ENCODE results near the gene SPECC1. TPM values are rescaled to one million over a fixed set of nuclear protein-coding genes. Genes with fewer than 3 reads are reported as not detected.
"Not testable (repeated sequence)": the region's sequence is repeated elsewhere in the genome, so short reads cannot be mapped to it uniquely, and the experiment has no call there.

Gene SPECC1
- polyA plus RNA-seq, 1 experiment = 13.0 TPM

DNA sequence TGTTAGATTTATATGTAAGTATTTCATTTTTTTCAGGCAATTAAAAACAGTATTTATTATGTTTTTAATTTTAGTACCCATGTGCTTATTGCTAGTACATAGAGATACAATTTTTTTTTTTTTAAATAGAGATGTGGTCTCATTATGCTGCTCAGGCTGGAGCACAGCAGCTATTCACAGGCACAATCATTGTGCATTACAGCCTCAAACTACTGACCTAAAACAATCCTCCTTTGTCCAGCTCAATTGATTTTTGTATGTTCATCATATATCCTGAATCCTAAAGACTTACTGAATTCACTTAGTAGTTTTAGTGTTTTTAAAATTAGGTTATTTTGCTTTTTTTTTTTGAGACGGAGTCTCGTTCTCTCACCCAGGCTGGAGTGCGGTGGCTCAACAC lies 26.3 kb downstream of the SPECC1 start:
- H3K36me3 ChIP-seq (ENCODE audit: control insufficient read depth, insufficient read depth, low read length) = no peaks in the 10 kb centered on the region
- H3K27me3 ChIP-seq (ENCODE audit: control insufficient read depth, insufficient read depth, low read length) = no peaks in the 10 kb centered on the region
- POLR2A ChIA-PET = no interaction called here
- CTCF ChIA-PET = interaction anchor here (2.1 kb wide), 1 partner anchor 25 kb away, joined by 5 read pairs; no protein-coding TSS in a partner anchor
- TF ChIP-seq, protein P1, sequence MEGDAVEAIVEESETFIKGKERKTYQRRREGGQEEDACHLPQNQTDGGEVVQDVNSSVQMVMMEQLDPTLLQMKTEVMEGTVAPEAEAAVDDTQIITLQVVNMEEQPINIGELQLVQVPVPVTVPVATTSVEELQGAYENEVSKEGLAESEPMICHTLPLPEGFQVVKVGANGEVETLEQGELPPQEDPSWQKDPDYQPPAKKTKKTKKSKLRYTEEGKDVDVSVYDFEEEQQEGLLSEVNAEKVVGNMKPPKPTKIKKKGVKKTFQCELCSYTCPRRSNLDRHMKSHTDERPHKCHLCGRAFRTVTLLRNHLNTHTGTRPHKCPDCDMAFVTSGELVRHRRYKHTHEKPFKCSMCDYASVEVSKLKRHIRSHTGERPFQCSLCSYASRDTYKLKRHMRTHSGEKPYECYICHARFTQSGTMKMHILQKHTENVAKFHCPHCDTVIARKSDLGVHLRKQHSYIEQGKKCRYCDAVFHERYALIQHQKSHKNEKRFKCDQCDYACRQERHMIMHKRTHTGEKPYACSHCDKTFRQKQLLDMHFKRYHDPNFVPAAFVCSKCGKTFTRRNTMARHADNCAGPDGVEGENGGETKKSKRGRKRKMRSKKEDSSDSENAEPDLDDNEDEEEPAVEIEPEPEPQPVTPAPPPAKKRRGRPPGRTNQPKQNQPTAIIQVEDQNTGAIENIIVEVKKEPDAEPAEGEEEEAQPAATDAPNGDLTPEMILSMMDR (IDR thresholded peaks at IDR 0.05; ENCODE audit: insufficient read depth, low read depth, low read length) = no peak
- no peak for DNase-seq (ENCODE audit: low read depth)
- no peak overlapping the region for H3K4me3 ChIP-seq (ENCODE audit: low read depth, low read length)

DNA sequence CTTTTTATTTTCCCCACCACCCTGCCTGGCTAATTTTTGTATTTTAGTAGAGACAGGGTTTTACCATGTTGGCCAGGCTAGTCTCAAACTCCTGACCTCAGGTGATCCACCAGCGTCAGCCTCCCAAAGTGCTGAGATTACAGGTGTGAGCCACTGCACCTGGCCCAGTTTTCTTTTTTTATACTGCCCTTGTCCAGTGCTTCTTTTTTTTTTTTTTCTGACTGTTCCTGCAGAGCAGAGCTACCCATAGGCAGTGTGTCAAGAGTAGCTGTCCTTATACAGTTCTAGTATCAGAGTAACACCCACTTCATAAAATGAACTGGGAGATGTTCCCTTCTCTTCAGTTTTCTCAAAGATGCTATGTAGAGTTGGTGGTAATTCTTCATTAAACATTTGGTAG lies 28.1 kb downstream of the SPECC1 start:
- H3K4me3 ChIP-seq (ENCODE audit: low read depth, low read length); H3K27me3 ChIP-seq (ENCODE audit: control insufficient read depth, insufficient read depth, low read length); H3K36me3 ChIP-seq (ENCODE audit: control insufficient read depth, insufficient read depth, low read length); DNase-seq (ENCODE audit: low read depth); POLR2A ChIA-PET; CTCF ChIA-PET: not testable (repeated sequence)

DNA sequence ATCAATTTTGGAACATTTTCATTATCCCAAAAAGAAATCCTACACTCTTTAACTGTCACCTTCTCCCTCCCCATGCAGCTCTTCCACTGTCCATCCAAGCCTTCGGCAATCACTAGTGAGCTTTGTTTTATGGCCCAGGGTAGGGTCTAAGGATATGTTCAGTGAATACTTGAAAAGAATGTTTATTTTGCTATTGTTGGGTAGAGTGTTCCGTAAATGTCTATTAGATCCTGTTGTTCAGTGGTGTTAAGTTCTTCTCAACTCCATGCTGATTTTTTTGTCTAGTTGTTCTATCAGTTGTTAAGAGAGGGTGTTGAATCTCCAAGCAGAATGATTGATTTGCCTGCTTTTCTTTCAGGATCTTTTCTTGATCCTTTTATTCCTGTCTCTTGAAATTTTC lies 29.9 kb downstream of the SPECC1 start:
- H3K4me3 ChIP-seq (ENCODE audit: low read depth, low read length) = no peak overlapping the region
- POLR2A ChIA-PET = no interaction called here
- TF ChIP-seq, protein P1 (IDR thresholded peaks at IDR 0.05; ENCODE audit: insufficient read depth, low read depth, low read length) = no peak
- H3K36me3 ChIP-seq (ENCODE audit: control insufficient read depth, insufficient read depth, low read length) = no peaks in the 10 kb centered on the region
- peaks cover 2% of the 10 kb centered on the region; the same call in 1 of the 2 replicates for H3K27me3 ChIP-seq (ENCODE audit: control insufficient read depth, insufficient read depth, low read length)
- CTCF ChIA-PET = no interaction called here
- no peak for DNase-seq (ENCODE audit: low read depth)

DNA sequence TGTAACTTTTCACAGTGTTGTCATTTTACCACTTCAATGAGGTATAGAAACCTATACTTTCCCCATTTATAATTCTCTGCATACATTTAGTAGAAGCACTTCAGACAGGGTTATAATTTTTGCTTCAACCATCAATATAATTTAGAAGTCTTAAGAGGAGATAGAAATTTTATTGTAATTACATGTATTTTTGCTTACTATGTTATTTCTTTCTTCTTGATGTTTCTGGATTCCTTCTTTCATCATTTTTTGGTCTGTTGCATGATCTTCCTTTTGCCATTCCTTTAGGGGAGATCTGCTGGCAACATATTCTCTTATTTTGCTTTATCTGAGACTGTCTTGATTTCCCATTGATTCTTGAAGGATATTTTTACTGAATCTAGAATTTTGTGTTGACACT lies 31.1 kb downstream of the SPECC1 start:
- CTCF ChIA-PET = no interaction called here
- H3K4me3 ChIP-seq (ENCODE audit: low read depth, low read length) = no peak overlapping the region
- no peak for DNase-seq (ENCODE audit: low read depth)
- POLR2A ChIA-PET = no interaction called here
- H3K36me3 ChIP-seq (ENCODE audit: control insufficient read depth, insufficient read depth, low read length) = no peaks in the 10 kb centered on the region
- peaks cover 2% of the 10 kb centered on the region for H3K27me3 ChIP-seq (ENCODE audit: control insufficient read depth, insufficient read depth, low read length)
- TF ChIP-seq, protein P1 (IDR thresholded peaks at IDR 0.05; ENCODE audit: insufficient read depth, low read depth, low read length) = no peak

DNA sequence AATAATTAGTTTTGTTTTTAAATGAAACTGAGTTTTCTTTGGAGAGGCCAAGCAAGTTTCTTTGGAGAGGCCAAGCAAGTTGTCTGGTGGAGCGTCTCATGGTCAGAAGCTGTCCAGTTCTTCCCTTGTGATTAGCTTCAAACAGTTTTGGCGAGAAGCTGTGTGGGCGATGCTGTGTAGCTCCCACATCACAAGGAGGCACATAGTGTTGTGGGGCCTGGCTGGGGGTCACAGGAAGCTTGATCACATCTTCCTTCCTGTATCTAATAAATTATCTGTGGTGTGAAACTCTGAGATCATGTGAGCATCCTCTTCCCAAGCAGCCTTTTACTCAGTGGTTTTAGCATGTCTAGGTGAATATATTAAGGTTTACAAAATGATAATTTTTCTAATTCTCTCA lies 33.9 kb downstream of the SPECC1 start:
- Histone ChIP-seq H3K27me3 (ENCODE audit: control insufficient read depth, insufficient read depth, low read length) (peaks cover 2% of the 10 kb centered on the region), H3K36me3 (ENCODE audit: control insufficient read depth, insufficient read depth, low read length) (no peaks in the 10 kb centered on the region), H3K4me3 (ENCODE audit: low read depth, low read length) (no peak overlapping the region)
- POLR2A ChIA-PET = interaction anchor here (0.6 kb wide), 1 partner anchor 21 kb away, joined by 3 read pairs; no protein-coding TSS in a partner anchor
- no peak for DNase-seq (ENCODE audit: low read depth)
- TF ChIP-seq, protein P1 (IDR thresholded peaks at IDR 0.05; ENCODE audit: insufficient read depth, low read depth, low read length) = no peak
- CTCF ChIA-PET = interaction anchor here (0.7 to 2.4 kb wide), 5 partner anchors 11 to 34 kb away, joined by 3 to 6 read pairs (median 4); partner anchors contain the start of gene SPECC1

DNA sequence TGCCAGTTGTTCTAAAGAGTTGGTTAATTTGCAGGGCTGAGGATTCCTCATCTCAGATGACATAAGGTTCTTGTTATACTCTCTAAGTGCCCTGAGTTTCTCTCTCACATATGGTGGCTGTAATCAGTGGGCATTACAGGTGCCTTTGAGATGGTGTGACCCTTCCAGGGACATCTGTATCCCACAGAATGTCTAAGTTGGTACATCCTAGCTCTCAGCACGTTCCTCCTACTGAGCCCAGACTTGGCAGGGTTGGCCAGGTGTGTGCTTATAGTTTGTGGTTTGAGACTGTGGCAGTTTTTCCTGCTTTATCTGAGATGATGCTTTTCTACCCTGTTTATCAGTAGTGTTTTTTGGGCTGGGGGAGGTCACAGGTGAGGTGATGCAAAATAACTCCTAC lies 36.3 kb downstream of the SPECC1 start:
- Histone ChIP-seq H3K4me3 (ENCODE audit: low read depth, low read length) (no peak overlapping the region), H3K36me3 (ENCODE audit: control insufficient read depth, insufficient read depth, low read length) (no peaks in the 10 kb centered on the region), H3K27me3 (ENCODE audit: control insufficient read depth, insufficient read depth, low read length) (peaks cover 2% of the 10 kb centered on the region)
- no peak for DNase-seq (ENCODE audit: low read depth)
- TF ChIP-seq, protein P1 (IDR thresholded peaks at IDR 0.05; ENCODE audit: insufficient read depth, low read depth, low read length) = no peak
- ChIA-PET CTCF (no interaction called here), POLR2A (no interaction called here)
